NCI-H146 (cell line): Measurements from ENCODE around the gene TMEM201.
"Not testable (repeated sequence)": the region's sequence is repeated elsewhere in the genome, so short reads cannot be mapped to it uniquely, and the experiment has no call there.

ENCODE experiments used
- DNase-seq: peaks from one replicate; lab custom pipeline; 2025; lab: John Stamatoyannopoulos, UW

Gene TMEM201

DNA sequence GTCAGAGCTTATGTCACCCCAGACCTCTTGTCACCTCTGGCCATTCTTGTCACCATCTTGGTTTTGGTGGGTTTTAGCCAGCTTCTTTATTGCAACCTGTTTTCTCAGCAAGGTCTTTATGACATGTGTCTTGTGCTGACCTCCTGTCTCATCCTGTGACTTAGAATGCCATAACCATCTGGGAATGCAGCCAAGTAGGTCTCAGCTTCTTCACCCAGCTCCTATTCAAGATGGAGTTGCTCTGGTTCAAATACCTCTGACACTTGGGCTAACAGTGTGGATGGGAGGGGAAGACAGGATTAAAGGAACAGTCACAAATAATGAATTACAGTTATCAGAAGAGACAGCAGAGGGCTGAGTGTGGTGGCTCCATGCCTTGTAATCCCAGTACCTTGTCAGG is 32.3 kb downstream of the TMEM201 start:
- DNase-seq: no peak

DNA sequence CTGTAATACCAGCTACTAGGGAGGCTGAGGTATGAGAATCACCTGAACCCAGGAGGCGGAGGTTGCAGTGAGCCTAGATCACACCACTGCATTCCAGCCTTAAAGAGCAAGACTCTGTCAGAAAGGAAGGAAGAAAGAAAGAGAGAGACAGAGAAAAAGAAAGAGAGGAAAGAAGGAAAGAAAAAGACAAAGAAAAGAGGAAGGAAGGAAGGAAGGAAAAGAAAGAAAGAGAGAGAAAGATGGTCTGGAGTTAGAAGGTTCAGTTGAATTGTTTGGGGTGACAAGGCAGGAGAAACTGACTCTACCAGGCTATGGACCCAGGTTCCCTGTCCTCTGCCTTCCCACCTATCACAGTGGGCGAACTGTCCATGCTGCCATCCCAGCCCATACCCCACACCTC is 35.4 kb downstream of the TMEM201 start:
- no peak for DNase-seq

GRCh38 chr1:9625030-9625429 is 36.3 kb downstream of the TMEM201 start:
- not testable (repeated sequence) for DNase-seq

DNA sequence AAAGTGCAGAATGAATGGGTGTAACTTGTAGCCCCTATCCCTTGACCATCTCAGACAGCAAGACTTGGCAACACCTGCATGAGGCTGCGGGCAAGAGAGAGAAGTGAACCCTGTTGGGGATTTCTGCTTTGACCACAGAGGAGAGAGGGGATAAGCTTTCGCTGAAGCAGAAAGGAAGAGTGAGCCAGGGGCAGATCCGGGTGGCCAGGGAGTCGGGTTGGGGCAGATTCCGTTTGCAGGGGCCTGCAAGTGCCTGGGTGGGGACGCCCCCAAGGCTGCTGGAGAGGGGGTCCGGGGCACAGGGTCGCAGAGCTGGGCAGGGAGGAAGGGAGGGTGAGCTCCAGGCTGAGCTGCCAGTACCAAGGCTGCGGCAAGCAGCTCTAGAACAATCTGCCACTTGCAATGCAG is 37.5 kb downstream of the TMEM201 start:
- DNase-seq: no peak

DNA sequence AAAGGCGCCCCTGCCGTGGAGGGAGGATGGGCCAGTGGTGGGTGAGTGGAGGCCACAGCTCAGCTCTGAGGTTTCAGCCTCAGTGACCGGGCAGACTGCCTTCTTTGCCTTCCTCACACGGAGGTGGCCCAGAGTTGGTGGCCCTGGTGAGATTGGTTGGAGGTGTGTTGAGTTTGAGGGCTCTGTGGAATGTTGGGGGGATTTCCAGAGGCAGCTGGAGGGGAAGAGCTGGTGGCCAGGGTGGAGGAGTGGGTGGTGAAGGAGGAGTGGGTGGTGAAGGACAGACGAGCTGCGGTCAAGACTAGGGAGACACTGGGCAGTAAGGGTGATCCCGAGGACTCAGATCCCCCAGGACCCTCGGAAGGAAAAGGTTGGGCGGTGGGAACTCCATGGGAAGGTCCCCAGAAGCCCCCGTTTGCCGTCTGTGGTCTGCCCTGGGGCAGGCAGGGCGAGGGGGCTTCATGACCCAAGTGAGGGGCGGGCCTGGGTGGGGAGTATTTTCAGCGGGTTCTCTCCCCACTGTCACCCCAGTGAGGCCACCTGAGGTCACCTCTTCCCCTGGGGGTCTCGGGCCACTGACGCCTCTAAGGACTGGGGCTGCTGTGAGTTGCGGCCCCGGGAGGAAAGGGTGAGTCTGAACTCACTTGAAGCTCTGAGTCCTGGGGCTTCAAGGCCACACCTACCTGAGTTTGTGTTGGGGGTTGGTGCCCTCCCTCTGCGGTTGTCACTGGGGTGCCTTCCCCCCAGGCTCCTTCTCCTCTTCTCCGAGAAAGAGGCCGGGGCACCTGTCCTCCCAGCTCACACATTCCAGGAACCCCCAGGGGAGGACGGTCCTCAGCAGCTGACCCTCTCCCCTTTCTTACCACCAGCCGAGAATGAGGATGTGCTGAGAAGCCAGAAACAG is 40.1 kb downstream of the TMEM201 start:
- no peak for DNase-seq

- DNase-seq: no peak
Measured at GRCh38 chr1:9629445-9630201, 40.9 kb downstream of the TMEM201 start.

GRCh38 chr1:9630331-9631111 is 41.8 kb downstream of the TMEM201 start:
- DNase-seq: no peak

- no peak for DNase-seq
Measured at GRCh38 chr1:9631613-9632012, 42.9 kb downstream of the TMEM201 start.

- no peak for DNase-seq
Measured at GRCh38 chr1:9633493-9633892, 44.8 kb downstream of the TMEM201 start.

GRCh38 chr1:9634582-9634981 is 45.9 kb downstream of the TMEM201 start:
- DNase-seq: no peak

DNA sequence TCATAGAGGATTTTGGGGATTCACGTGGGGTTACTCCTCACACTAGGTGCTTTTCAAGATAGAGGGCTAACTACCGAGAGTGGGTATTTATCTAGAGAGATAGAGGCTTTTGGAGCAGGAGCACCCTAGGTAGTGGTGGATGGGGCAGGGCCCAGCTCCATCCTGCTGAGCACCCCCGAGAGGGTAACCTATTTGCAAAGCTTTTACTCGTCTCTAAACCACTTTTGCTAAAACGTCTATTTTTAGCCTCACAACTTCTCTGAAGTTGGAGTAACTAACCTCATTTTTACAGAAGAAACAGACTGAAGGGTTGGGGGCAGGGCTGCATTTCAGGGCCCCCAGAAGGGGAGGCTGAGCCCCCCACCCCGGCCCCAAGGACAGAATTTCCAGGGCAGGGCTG is 50.5 kb downstream of the TMEM201 start:
- DNase-seq: no peak

DNA sequence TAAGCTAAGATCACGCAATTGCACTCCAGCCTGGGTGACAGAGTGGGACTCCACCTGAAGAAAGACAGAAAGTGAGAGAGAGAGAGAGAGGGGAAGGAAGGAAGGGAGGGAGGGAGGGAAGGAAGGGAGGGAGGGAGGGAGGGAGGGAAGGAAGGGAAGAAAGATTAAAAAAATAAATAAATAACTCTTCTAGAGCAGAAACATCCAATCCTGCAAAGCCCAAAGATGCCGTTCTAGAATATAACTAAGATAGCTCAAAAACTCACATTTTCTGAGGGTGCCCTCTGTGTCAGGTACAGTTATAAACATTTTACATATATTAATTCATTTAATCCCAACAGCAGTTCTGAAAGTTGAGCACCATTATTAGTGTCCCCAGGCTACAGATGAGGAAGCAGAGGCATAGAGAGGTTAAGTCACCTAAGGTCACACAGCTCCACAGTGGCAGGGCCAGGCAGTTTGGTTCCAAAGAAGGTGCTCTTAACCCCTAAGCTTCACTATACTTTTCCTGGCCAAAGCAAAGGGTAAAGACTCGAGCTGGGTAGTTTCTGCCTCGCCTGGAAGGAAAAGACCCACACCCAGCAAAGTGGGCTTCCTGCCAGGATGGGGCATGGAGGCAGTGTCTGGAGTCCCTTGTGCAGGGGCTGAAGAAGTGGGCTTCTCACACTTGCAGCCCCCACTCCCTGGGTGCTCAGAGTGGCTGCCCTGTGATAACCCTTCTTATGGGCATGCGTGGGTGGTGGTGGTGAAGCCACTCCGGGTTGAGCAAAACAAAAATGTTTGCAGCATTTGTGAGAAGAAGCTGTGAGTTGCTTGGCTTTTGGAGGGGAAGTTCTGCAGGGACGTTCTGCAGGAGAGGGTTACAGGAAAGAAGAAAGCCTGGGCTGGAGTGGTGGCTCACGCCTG is 54.9 kb downstream of the TMEM201 start:
- no peak for DNase-seq

- DNase-seq: no peak
Measured at GRCh38 chr1:9646037-9646436, 57.3 kb downstream of the TMEM201 start.

GRCh38 chr1:9648171-9648570 is 59.5 kb downstream of the TMEM201 start:
- DNase-seq: no peak

GRCh38 chr1:9649769-9650168 is 61.1 kb downstream of the TMEM201 start:
- DNase-seq: no peak

GRCh38 chr1:9651220-9651564 is 62.5 kb downstream of the TMEM201 start:
- DNase-seq: no peak

DNA sequence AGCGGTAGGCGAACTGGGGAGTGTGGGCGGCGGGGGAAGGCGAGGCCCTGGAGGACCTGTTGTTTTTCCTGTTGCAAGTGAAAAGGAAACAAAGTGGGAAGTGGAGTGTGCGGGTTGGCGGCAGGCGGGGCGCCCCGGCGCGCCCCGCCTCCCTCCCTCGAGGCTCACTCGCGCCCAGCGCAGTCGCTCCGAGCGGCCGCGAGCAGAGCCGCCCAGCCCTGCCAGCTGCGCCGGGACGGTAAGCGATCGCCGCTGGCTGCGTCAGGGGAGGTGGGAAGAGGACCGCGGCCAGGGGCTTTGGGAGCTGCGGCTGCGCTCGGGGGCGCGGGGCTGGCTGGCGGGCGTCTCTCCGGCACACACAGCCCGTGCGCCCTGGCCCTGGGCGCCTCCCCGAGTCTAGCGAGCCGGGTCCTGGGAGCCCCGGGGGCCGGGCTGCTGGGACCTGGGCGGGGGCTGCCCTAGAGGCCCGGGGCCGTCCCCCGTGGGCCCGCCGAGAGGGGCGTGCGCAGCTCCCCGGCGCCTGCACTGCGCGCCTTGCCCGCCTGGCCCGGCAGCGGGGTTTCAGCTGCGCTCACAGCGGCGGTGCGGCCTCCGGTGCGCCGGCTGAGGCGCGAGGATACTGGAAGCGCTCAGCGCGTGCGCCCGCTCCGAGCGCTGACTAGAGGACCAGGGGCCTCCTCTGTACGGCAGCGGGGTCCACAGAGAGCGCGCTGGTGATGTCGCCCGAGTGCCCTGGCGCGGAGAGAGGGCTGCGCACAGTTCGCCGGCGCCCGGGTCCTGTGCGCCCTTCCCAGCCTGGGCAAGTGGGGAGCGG is 63.1 kb downstream of the TMEM201 start, which contains the start of gene PIK3CD:
Gene PIK3CD, plus strand, starts transcription at position 167 of the 814 bp plus-strand sequence. CDS start 58,725 bp downstream, outside the sequence.
- peak; percentile 19 for DNase-seq

DNA sequence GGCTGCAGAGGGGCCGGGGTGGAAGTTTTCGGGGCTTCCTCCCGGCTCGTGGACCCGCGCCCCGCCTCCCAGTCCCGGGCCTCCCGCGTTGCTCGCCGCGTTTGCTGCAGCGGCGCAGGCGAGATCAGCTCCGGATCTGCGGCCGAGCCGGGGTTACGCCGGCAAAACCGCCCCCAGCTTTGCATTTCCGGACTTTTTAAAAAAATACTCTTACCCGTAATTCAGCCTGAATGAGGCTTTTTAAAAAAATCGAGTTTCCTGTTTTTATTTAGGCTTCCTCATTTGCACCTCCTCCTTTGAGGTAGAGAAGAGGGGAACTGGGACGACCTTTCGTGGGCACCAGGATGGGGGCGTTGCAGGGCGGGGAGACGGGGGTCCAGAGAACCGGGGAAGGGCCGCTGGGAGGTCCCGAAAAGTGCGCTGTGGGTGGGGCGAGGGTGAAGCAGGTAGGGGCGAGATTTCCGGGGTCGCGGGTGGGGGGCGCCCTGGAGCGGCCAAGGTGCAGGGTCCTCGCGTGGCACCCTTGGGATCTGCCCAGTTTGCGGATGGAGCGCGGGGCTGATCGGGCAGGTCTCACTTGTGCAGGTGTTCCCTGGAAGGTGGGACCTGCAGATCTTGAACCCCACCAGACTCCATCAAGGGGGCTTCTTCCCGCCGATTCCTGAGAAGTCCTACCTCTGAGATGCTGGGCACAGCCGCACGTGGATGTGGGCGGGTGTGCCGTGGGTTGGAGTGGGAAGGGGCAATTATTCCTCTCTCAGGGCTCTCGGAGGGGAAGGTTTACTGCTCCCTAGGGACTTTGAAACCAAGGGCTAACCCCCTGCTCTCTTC is 63.9 kb downstream of the TMEM201 start:
- DNase-seq: no peak

DNA sequence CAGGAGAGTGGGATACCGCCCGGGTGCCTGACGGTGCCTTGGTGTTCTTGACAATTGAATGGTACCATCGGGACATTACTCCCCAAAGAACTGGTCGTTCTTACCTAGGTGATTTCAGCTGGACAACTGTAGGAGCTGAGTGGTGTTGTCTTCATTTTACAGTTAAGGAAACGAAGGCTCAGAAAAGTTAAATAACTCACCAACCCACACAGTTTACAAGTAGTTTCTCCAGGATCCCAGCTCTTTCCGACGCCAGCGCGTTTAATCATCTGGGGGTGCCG is 64.4 kb downstream of the TMEM201 start:
- DNase-seq: no peak
